ENCODE results near the gene SEC16B.

GRCh38 chr1:177979272-177979671, 9.4 kb upstream of the SEC16B start:
- TF ChIP-seq CTCF (IDR thresholded peaks at IDR 0.05) (no peak), POLR2AphosphoS5 (IDR thresholded peaks at IDR 0.05; ENCODE audit: low read depth, low read length) (no peak), TCF7L2 (IDR thresholded peaks at IDR 0.05; ENCODE audit: low read depth, low read length) (no peak), REST (IDR thresholded peaks at IDR 0.05; ENCODE audit: insufficient read depth in 1 of 2, low read depth in 2 of 2, low read length in 1 of 2) (no peak)

Data from Panc1 (cell line).